Erythroblast (primary cell): ENCODE measurements around the gene NPNT.
"Not testable (repeated sequence)": the region's sequence is repeated elsewhere in the genome, so short reads cannot be mapped to it uniquely, and the experiment has no call there.

Experiments used
- DNase-seq, 2 experiments: peaks; one replicate each; lab custom pipeline; 2025; lab: John Stamatoyannopoulos, UW
- GATA1 ChIP-seq: IDR thresholded peaks from 2 replicates; pipeline ENCODE4 v1.6.1; 2011; ENCODE audit warnings: low read depth, mild to moderate bottlenecking, control low read depth, low read length, moderate library complexity
- POLR2A ChIP-seq: IDR thresholded peaks from 2 replicates; pipeline ENCODE4 v1.6.1; 2011; ENCODE audit warnings: mild to moderate bottlenecking, low read length

NPNT gene, protein sequence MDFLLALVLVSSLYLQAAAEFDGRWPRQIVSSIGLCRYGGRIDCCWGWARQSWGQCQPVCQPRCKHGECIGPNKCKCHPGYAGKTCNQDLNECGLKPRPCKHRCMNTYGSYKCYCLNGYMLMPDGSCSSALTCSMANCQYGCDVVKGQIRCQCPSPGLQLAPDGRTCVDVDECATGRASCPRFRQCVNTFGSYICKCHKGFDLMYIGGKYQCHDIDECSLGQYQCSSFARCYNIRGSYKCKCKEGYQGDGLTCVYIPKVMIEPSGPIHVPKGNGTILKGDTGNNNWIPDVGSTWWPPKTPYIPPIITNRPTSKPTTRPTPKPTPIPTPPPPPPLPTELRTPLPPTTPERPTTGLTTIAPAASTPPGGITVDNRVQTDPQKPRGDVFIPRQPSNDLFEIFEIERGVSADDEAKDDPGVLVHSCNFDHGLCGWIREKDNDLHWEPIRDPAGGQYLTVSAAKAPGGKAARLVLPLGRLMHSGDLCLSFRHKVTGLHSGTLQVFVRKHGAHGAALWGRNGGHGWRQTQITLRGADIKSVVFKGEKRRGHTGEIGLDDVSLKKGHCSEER

GRCh38 chr4:105894660-105895582, at the start of gene NPNT:
Gene NPNT, plus strand, starts transcription at chr4:105895471. Its CDS starts 182 bp downstream, at chr4:105895653.
- TF ChIP-seq GATA1 (no peak), POLR2A (no peak)
- DNase-seq, result no peak

DNA sequence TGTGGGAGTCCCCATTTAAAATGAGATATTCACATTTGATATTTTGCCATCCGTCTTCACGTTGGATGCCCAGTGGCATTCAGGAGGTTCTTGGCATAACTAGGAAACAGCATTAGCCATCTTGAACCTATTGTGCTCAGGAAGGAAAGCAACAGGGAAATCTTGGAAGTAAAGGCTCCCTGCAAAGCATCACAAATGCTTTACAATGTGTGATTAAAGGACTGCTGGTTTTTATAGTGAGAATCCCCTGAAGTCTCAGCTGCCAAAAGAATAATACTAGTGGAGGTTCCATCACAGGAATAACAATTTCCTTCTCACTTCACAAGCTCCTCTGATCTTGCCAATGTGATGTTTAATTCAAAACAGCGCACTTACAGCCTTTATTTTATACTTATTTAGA, 49.7 kb upstream of the NPNT start:
- DNase-seq, result no peak
- no peak for TF ChIP-seq POLR2A
- TF ChIP-seq GATA1, result no peak

DNA sequence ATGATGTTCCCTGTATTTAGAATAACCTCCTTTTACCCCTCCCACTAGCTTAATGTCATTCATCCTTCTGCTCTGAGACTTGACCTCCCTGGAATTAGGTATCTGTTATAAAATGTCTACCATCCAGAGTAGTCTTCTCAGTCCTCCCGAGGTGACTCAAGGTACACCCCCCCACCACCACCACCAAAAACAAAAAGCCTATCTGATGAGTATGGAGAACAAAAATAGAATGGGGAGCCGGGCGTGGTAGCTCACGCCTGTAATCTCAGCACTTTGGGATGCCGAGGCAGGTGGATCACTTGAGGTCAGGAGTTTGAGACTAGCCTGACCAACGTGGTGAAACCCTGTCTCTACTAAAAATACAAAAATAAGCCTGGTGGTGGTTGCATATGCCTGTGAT, 46.9 kb upstream of the NPNT start:
- not testable (repeated sequence) for DNase-seq

- DNase-seq, result no peak
- TF ChIP-seq GATA1 (no peak), POLR2A (no peak)
These were observed 44.1 kb upstream of the NPNT start for GRCh38 chr4:105851196-105851595.

DNA sequence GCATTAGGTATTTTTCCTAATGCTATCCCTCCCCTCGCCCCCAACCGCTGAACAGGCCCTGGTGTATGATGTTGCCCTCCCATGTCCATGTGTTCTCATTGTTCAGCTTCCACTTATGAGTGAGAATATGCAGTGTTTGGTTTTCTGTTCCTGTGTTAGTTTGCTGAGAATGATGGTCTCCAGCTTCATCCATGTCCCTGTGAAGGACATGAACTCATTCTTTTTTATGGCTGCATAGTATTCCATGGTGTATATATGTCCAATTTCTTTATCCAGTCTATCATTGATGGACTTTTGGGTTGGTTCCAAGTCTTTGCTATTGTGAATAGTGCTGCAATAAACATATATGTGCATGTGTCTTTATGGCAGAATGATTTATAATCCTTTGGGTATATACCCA, 43.0 kb upstream of the NPNT start:
- not testable (repeated sequence) for DNase-seq

GRCh38 chr4:105858466-105859040, 36.7 kb upstream of the NPNT start:
- TF ChIP-seq POLR2A, result no peak
- TF ChIP-seq GATA1, result no peak
- DNase-seq, result no peak

DNA sequence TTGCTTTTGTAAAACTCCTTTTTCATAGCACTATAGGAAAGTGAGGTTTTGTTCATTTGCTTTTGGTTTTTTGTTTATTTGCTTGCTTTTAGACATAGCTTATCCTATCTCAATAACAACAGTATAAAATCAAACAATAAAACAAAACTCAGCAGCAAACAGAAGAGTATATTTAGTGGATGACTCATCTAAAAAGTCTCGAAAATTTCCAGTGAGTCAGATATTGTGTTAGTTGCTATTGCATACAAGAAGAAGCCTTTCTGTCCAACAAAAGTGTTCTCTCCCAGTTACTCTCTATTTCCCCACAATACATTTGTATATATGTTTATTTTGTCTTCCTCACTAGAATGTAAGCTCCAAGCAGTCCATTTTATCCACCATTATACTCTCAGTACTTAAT, 36.0 kb upstream of the NPNT start:
- TF ChIP-seq POLR2A (no peak), GATA1 (no peak)
- no peak for DNase-seq

DNA sequence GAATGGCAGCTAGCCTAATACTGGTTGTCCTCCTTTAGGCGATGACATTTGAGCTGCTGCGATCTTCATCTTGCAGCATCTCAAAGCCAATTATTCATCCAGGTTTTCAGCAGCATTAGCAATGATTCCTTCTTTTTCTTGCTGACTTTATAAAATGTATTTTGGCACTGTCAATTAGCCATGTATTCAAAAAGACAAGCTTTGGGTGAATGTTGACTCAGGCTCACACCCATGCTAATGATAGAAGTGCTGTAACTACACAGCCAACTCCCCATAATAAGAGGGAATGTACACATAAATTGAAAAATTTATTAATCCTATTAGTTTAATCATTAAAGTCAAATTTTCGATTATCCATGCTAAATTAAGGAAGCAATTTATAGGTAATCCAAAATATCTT, 24.3 kb upstream of the NPNT start:
- TF ChIP-seq GATA1, result no peak
- TF ChIP-seq POLR2A, result no peak
- DNase-seq, result no peak

DNA sequence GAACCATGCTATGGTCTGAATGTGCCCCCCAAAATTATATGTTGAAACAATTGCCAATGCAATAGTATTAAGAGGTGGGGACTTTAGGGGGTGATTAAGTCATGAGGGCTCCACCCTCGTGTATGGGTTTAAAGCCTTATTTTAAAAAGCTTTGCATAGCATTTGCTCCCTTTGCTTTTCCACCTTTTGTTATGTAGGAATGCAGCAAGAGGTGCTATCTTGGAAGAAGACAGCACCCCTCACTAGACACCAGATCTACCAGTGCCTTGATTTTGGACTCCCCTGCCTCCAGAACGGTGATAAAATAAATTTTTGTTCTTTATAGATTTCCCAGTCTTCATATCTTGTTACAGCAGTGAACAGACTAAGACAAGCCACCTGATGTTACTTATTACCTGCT, 23.3 kb upstream of the NPNT start:
- no peak for TF ChIP-seq GATA1
- TF ChIP-seq POLR2A, result no peak

GRCh38 chr4:105875233-105875632, 20.0 kb upstream of the NPNT start:
- TF ChIP-seq GATA1 (no peak), POLR2A (no peak)
- no peak for DNase-seq

More for the DNA sequence above, 23.3 kb upstream of the NPNT start:
- no peak for DNase-seq

GRCh38 chr4:105878668-105879067, 16.6 kb upstream of the NPNT start:
- DNase-seq, result no peak
- TF ChIP-seq POLR2A (no peak), GATA1 (no peak)

DNA sequence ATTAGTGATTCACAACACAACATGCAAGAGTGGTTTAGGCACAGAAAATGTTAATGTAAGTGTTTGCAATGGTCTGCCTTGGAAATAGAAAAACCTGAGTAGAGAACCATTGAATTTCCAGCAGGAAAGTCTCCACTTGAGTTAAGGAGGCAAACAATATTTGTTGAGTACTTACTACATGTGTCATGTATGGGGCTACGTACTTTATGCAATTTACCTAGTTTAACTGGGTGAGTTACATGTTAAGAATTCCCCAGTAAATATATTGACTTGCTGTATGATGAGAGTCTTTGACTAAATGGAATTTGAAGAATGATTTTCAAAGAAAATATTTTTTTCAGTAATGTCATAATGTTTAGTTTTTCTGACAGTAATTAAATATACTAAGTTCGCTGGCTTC, 7.8 kb upstream of the NPNT start:
- no peak for DNase-seq
- TF ChIP-seq POLR2A, result no peak
- no peak for TF ChIP-seq GATA1

DNA sequence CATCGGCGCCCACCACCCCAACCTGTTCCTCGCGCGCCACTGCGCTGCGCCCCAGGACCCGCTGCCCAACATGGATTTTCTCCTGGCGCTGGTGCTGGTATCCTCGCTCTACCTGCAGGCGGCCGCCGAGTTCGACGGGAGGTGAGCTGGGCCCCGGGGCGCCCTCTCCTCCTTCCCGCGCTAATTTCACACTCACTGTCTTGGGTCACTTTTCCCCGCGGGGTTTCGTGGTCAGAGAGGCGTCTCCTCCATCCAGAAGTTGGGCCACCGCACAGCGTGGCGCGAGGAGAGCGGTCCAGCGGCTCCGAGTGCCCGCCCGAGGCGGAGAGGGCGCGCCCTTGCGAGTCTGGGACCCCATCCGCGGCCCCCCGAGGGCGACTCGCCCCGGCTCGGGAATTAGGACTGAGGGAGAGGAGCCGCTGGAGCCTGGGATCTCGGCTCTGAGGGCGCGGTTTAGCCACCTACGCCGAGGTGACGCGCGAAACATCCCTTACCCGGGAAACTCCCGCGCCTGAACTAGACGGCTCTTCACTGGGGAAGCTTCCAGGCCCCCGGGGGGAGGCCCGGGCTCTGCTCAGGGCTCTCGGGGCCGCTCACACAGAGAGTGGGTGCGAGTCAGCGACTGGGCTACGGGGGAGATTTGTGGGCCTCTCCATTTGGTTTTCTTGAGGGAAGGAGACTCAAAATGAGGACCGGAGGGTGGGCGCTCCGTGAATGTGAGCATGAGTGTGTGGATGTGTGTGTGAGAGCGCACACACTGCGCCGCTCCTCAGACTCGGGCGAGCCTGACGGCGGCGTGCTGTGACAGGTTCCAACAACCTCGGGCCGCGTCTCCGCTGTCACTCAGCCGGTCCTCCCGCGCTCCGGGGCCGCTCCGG, 551 bp downstream of the NPNT start:
- DNase-seq, result no peak
- no peak for TF ChIP-seq GATA1
